Measurements from ENCODE around the gene FKRP. TPM values are rescaled to one million over a fixed set of nuclear protein-coding genes. Genes with fewer than 3 reads are reported as not detected.

Gene FKRP
- total and polyA plus RNA-seq, 2 of the 13 experiments (the other 11 are each of a cell fraction or from before 2014, with no cell fraction given): 7.3 to 9.8 TPM

- no peak for TF ChIP-seq SP5 (CRISPR knock-in tag; IDR thresholded peaks at IDR 0.05; ENCODE audit: borderline replicate concordance, low read depth)
- TF ChIP-seq ZMYM3 (CRISPR knock-in tag; IDR thresholded peaks at IDR 0.05): peak; percentile 78; the same call in 1 of the 2 replicates
- peak; percentile 50; the same call in 1 of the 2 replicates for TF ChIP-seq ZSCAN31 (CRISPR knock-in tag; IDR thresholded peaks at IDR 0.05; ENCODE audit: low read depth)
- no peak for TF ChIP-seq KDM5B (CRISPR knock-in tag; IDR thresholded peaks at IDR 0.05; ENCODE audit: borderline replicate concordance)
- TF ChIP-seq, protein P1, sequence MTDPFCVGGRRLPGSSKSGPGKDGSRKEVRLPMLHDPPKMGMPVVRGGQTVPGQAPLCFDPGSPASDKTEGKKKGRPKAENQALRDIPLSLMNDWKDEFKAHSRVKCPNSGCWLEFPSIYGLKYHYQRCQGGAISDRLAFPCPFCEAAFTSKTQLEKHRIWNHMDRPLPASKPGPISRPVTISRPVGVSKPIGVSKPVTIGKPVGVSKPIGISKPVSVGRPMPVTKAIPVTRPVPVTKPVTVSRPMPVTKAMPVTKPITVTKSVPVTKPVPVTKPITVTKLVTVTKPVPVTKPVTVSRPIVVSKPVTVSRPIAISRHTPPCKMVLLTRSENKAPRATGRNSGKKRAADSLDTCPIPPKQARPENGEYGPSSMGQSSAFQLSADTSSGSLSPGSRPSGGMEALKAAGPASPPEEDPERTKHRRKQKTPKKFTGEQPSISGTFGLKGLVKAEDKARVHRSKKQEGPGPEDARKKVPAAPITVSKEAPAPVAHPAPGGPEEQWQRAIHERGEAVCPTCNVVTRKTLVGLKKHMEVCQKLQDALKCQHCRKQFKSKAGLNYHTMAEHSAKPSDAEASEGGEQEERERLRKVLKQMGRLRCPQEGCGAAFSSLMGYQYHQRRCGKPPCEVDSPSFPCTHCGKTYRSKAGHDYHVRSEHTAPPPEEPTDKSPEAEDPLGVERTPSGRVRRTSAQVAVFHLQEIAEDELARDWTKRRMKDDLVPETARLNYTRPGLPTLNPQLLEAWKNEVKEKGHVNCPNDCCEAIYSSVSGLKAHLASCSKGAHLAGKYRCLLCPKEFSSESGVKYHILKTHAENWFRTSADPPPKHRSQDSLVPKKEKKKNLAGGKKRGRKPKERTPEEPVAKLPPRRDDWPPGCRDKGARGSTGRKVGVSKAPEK (CRISPR knock-in tag; IDR thresholded peaks at IDR 0.05; ENCODE audit: borderline replicate concordance): no peak
- TF ChIP-seq, protein P2, sequence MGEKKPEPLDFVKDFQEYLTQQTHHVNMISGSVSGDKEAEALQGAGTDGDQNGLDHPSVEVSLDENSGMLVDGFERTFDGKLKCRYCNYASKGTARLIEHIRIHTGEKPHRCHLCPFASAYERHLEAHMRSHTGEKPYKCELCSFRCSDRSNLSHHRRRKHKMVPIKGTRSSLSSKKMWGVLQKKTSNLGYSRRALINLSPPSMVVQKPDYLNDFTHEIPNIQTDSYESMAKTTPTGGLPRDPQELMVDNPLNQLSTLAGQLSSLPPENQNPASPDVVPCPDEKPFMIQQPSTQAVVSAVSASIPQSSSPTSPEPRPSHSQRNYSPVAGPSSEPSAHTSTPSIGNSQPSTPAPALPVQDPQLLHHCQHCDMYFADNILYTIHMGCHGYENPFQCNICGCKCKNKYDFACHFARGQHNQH (CRISPR knock-in tag; IDR thresholded peaks at IDR 0.05): no peak; the same call in 1 of the 2 replicates
- no peak for TF ChIP-seq NR1H2 (CRISPR knock-in tag; IDR thresholded peaks at IDR 0.05; ENCODE audit: borderline replicate concordance, low read depth)
- 0 out of 2 replicates have a peak, but pooled peaks have one; percentile 16 for TF ChIP-seq ATF7-NPFF (CRISPR knock-in tag; IDR thresholded peaks at IDR 0.05; ENCODE audit: low read depth)
- TF ChIP-seq, protein P3, sequence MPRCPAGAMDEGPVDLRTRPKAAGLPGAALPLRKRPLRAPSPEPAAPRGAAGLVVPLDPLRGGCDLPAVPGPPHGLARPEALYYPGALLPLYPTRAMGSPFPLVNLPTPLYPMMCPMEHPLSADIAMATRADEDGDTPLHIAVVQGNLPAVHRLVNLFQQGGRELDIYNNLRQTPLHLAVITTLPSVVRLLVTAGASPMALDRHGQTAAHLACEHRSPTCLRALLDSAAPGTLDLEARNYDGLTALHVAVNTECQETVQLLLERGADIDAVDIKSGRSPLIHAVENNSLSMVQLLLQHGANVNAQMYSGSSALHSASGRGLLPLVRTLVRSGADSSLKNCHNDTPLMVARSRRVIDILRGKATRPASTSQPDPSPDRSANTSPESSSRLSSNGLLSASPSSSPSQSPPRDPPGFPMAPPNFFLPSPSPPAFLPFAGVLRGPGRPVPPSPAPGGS (CRISPR knock-in tag; IDR thresholded peaks at IDR 0.05): no peak
- TF ChIP-seq ZNF235 (CRISPR knock-in tag; IDR thresholded peaks at IDR 0.05; ENCODE audit: borderline replicate concordance): no peak
- no peak for TF ChIP-seq ETV6 (CRISPR knock-in tag; conservative IDR thresholded peaks at IDR 0.05)
- TF ChIP-seq FIP1L1 (IDR thresholded peaks at IDR 0.05; ENCODE audit: borderline replicate concordance, insufficient read depth, low read depth, low read length): no peak
- no peak for TF ChIP-seq ZNF274 (CRISPR knock-in tag; IDR thresholded peaks at IDR 0.05)
- TF ChIP-seq GABPB1 (CRISPR knock-in tag; IDR thresholded peaks at IDR 0.05): no peak
- TF ChIP-seq NFE2L2 (IDR thresholded peaks at IDR 0.05; ENCODE audit: low read length): no peak
- no peak for TF ChIP-seq ZFP1 (CRISPR knock-in tag; IDR thresholded peaks at IDR 0.05)
- 0 out of 2 replicates have a peak, but pooled peaks have one; percentile 73 for TF ChIP-seq ZNF678 (CRISPR knock-in tag; IDR thresholded peaks at IDR 0.05)
- no peak for TF ChIP-seq POLR2AphosphoS2 (IDR thresholded peaks at IDR 0.05; ENCODE audit: low read depth, low read length)
- TF ChIP-seq, protein P4, sequence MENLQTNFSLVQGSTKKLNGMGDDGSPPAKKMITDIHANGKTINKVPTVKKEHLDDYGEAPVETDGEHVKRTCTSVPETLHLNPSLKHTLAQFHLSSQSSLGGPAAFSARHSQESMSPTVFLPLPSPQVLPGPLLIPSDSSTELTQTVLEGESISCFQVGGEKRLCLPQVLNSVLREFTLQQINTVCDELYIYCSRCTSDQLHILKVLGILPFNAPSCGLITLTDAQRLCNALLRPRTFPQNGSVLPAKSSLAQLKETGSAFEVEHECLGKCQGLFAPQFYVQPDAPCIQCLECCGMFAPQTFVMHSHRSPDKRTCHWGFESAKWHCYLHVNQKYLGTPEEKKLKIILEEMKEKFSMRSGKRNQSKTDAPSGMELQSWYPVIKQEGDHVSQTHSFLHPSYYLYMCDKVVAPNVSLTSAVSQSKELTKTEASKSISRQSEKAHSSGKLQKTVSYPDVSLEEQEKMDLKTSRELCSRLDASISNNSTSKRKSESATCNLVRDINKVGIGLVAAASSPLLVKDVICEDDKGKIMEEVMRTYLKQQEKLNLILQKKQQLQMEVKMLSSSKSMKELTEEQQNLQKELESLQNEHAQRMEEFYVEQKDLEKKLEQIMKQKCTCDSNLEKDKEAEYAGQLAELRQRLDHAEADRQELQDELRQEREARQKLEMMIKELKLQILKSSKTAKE (CRISPR knock-in tag; IDR thresholded peaks at IDR 0.05; ENCODE audit: borderline replicate concordance): no peak
- TF ChIP-seq ZFX (CRISPR knock-in tag; IDR thresholded peaks at IDR 0.05; ENCODE audit: low read depth): 0 out of 2 replicates have a peak, but pooled peaks have one; percentile 29
- no peak for TF ChIP-seq ZC3H4 (CRISPR knock-in tag; IDR thresholded peaks at IDR 0.05; ENCODE audit: borderline replicate concordance)
- TF ChIP-seq SMARCC2 (IDR thresholded peaks at IDR 0.05): no peak
Observed at GRCh38 chr19:46785054-46785979, 39.5 kb downstream of the FKRP start (continued).
